Measurements from ENCODE around the gene CAPN12.

DNA sequence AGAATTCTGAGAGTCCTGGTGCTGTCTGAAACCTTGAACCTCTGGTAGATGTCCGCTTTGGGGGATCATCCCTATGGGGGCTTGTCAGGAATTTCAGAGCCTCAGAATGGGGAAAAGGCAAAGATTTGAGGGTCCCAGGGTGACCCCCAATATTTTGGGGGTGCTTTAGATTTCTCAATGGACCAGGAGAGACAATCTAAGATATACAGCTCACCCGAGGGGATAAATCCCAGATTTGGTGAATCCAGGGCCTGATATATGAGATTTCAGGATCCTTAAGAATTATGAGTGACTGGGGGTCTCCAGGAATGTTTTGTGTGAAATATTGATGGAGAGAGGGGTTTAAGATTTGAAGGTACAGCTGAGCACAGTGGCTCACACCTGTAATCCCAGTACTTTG lies 3.3 kb downstream of the CAPN12 start:
- TF ChIP-seq CTCF (conservative IDR thresholded peaks at IDR 0.05; ENCODE audit: low read length) (no peak), EZH2phosphoT487 (IDR thresholded peaks at IDR 0.05; ENCODE audit: borderline replicate concordance, low read depth, low read length) (no peak)
